Memory B cell (primary cell): ENCODE measurements around the gene ZDHHC11.
"Not testable (repeated sequence)": the region's sequence is repeated elsewhere in the genome, so short reads cannot be mapped to it uniquely, and the experiment has no call there.

Experiments used
- ATAC-seq: fragments of 150-1000 bp; cut with Tn5 transposase; 2 replicates; pipeline ENCODE4 v1.10.0; 2021; ENCODE audit warnings: low read depth, mild to moderate bottlenecking, moderate library complexity
- DNase-seq, 2 donors: peaks; one replicate each; pipeline ENCODE4 v3.0.0; 2022; ENCODE audit warnings: low spot score in 2 of 2
- H3K27ac Mint-ChIP-seq: one replicate; pipeline ENCODE4 v1.8.0; 2022; ENCODE audit warnings: mild to moderate bottlenecking, moderate library complexity, mixed read lengths
- H3K27me3 Mint-ChIP-seq: one replicate; pipeline ENCODE4 v1.8.0; 2022; ENCODE audit warnings: mixed read lengths
- H3K36me3 Mint-ChIP-seq: one replicate; pipeline ENCODE4 v1.8.0; 2022; ENCODE audit warnings: mild to moderate bottlenecking, mixed read lengths
- H3K4me1 Mint-ChIP-seq: one replicate; pipeline ENCODE4 v1.8.0; 2022; ENCODE audit warnings: mixed read lengths
- H3K4me3 Mint-ChIP-seq: one replicate; pipeline ENCODE4 v1.8.0; 2022; ENCODE audit warnings: mild to moderate bottlenecking, moderate library complexity, mixed read lengths
- H3K9me3 Mint-ChIP-seq: one replicate; pipeline ENCODE4 v1.8.0; 2022; ENCODE audit warnings: mixed read lengths

The ZDHHC11 gene

GRCh38 chr5:847736-848135 is 3.0 kb downstream of the ZDHHC11 start:
- ATAC-seq, H3K36me3 Mint-ChIP-seq, H3K4me3 Mint-ChIP-seq, H3K4me1 Mint-ChIP-seq, H3K9me3 Mint-ChIP-seq, DNase-seq, H3K27ac Mint-ChIP-seq: not testable (repeated sequence)
- H3K27me3 Mint-ChIP-seq, result peaks cover 15% of the 10 kb centered on the region

DNA sequence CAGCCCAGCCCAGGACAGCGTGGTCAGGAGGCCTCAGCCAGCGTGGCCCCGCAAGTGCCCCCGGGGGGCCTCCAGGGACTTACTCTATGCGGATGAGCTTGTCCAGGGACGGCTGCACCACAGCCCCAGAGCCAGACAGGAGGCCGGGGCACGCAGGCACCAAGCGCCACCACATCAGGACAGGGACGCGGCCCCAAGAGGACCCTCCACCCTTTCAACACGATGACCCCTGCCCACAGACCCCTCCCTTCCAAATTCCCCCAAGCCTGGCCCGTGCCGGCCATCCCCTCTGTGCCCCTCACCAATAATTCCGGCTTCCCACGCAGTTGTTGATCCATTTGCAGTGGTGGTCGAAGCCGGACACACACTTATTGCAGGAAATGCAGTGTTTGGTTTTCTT is 3.6 kb downstream of the ZDHHC11 start:
- not testable (repeated sequence) for H3K36me3 Mint-ChIP-seq, DNase-seq, H3K27ac Mint-ChIP-seq

DNA sequence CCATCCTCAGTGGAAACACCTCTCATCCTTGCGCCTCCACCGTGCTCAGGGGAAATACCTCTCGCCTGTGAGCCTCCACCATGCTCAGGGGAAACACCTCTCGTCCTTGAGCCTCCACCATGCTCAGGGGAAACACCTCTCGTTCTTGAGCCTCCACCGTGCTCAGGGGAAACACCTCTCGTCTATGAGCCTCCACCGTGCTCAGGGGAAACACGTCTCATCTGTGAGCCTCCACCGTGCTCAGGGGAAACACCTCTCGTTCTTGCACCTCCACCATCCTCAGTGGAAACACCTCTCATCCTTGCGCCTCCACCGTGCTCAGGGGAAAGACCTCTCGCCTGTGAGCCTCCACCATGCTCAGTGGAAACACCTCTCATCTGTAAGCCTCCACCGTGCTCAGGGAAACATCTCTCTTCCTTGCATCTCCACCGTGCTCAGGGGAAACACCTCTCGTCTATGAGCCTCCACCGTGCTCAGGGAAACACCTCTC is 4.1 kb downstream of the ZDHHC11 start:
- not testable (repeated sequence) for H3K4me3 Mint-ChIP-seq, H3K9me3 Mint-ChIP-seq, H3K36me3 Mint-ChIP-seq, ATAC-seq, DNase-seq, H3K27me3 Mint-ChIP-seq, H3K4me1 Mint-ChIP-seq, H3K27ac Mint-ChIP-seq

More for the DNA sequence above, 3.6 kb downstream of the ZDHHC11 start:
- H3K4me3 Mint-ChIP-seq, H3K4me1 Mint-ChIP-seq, H3K9me3 Mint-ChIP-seq, ATAC-seq: not testable (repeated sequence)
- peaks cover 13% of the 10 kb centered on the region for H3K27me3 Mint-ChIP-seq

GRCh38 chr5:845676-846601 is 4.8 kb downstream of the ZDHHC11 start:
- H3K4me3 Mint-ChIP-seq, H3K9me3 Mint-ChIP-seq, H3K27ac Mint-ChIP-seq, ATAC-seq, H3K4me1 Mint-ChIP-seq, H3K36me3 Mint-ChIP-seq, DNase-seq: not testable (repeated sequence)
- H3K27me3 Mint-ChIP-seq, result peaks cover 11% of the 10 kb centered on the region

- H3K4me1 Mint-ChIP-seq, DNase-seq, ATAC-seq, H3K36me3 Mint-ChIP-seq, H3K4me3 Mint-ChIP-seq, H3K27ac Mint-ChIP-seq, H3K9me3 Mint-ChIP-seq: not testable (repeated sequence)
- peaks cover 11% of the 10 kb centered on the region for H3K27me3 Mint-ChIP-seq
Observed at GRCh38 chr5:845031-845675, 5.6 kb downstream of the ZDHHC11 start.

DNA sequence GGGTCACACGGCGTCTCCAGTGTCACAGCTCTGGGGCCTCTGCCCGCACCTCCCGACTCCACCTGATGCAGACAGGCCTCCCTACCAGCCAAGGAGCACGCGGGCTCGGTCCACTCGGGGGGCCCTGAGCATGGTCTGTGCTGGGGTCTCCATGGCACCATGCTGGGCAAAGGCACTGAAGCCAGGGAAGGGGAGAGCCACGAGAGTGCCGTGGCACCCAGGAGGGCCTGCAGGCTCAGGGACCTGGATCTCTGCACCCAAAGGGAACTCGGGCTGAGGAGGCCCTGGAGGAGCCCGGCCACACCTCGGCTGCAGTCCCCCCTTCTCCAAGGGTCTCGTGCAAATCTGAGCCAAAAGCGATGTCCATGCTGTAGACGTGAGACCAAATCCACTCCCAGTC is 6.4 kb downstream of the ZDHHC11 start:
- not testable (repeated sequence) for H3K9me3 Mint-ChIP-seq, H3K36me3 Mint-ChIP-seq, DNase-seq, H3K4me3 Mint-ChIP-seq, H3K4me1 Mint-ChIP-seq, H3K27ac Mint-ChIP-seq, ATAC-seq
- H3K27me3 Mint-ChIP-seq, result peaks cover 11% of the 10 kb centered on the region

DNA sequence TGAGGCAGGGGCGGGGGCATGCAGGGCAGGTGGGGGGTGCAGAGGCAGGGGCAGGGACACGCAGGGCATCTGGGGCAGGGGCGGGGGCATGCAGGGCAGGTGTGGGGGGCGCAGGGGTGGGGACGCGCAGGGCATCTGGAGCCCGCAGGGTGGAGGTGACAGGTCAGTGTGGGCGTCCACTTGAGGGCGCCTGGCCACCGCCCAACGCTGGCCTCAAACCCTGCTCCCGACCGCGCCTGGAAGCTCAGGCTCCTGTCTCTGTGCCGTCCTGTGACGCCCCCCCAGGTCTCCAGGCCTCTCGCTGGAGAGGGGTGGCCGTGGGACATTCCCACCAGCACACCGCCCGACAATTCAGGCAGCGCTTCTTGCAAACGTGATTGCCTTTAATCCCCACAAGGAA is 6.9 kb downstream of the ZDHHC11 start:
- not testable (repeated sequence) for ATAC-seq, H3K4me1 Mint-ChIP-seq, H3K36me3 Mint-ChIP-seq, H3K4me3 Mint-ChIP-seq, DNase-seq, H3K9me3 Mint-ChIP-seq, H3K27ac Mint-ChIP-seq
- peaks cover 11% of the 10 kb centered on the region for H3K27me3 Mint-ChIP-seq

DNA sequence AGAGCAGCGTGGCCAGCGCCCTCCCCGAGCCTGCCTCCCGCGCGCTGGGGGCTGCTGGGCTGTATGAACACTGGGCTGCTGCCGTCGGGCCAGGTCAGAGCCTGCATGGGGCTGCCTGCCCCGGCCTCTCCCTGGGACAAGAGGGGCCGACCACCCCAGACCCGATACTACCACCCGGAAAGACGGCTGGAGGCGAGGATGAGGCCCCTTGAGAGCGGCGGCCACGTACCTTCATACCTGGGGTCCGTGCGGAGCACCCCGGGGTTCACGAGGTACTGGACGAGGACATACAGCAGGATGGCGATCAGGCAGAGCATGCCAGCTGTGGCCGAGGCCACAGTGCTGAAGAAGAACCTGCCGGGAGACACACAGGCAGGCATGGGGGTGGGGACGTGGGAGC is 7.4 kb downstream of the ZDHHC11 start:
- H3K4me1 Mint-ChIP-seq, DNase-seq, H3K9me3 Mint-ChIP-seq, H3K27ac Mint-ChIP-seq, ATAC-seq, H3K4me3 Mint-ChIP-seq, H3K36me3 Mint-ChIP-seq: not testable (repeated sequence)
- H3K27me3 Mint-ChIP-seq, result peaks cover 11% of the 10 kb centered on the region

- not testable (repeated sequence) for H3K4me1 Mint-ChIP-seq, H3K36me3 Mint-ChIP-seq, H3K4me3 Mint-ChIP-seq, H3K9me3 Mint-ChIP-seq, H3K27ac Mint-ChIP-seq, ATAC-seq, DNase-seq
- H3K27me3 Mint-ChIP-seq, result peaks cover 11% of the 10 kb centered on the region
Observed at GRCh38 chr5:842402-843221, 8.2 kb downstream of the ZDHHC11 start.

GRCh38 chr5:841531-842401 is 9.0 kb downstream of the ZDHHC11 start:
- not testable (repeated sequence) for H3K4me1 Mint-ChIP-seq, H3K27ac Mint-ChIP-seq, H3K9me3 Mint-ChIP-seq, H3K27me3 Mint-ChIP-seq, ATAC-seq, DNase-seq, H3K4me3 Mint-ChIP-seq, H3K36me3 Mint-ChIP-seq

DNA sequence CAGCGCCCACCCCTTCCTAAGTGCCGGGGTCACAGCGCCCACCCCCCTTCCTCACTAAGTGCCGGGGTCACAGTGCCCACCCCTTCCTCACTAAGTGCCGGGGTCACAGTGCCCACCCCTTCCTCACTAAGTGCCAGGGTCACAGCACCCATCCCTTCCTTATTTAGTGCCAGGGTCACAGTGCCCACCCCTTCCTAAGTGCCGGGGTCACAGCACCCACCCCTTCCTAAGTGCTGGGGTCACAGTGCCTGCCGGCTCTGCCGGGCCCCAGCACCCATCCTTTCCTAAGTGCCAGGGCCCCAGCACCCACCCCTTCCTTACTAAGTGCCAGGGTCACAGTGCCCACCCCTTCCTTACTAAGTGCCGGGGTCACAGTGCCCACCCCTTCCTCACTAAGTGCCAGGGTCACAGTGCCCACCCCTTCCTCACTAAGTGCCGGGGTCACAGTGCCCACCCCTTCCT is 9.8 kb downstream of the ZDHHC11 start:
- H3K36me3 Mint-ChIP-seq, H3K9me3 Mint-ChIP-seq, H3K27me3 Mint-ChIP-seq, H3K27ac Mint-ChIP-seq, H3K4me3 Mint-ChIP-seq, DNase-seq, ATAC-seq, H3K4me1 Mint-ChIP-seq: not testable (repeated sequence)

DNA sequence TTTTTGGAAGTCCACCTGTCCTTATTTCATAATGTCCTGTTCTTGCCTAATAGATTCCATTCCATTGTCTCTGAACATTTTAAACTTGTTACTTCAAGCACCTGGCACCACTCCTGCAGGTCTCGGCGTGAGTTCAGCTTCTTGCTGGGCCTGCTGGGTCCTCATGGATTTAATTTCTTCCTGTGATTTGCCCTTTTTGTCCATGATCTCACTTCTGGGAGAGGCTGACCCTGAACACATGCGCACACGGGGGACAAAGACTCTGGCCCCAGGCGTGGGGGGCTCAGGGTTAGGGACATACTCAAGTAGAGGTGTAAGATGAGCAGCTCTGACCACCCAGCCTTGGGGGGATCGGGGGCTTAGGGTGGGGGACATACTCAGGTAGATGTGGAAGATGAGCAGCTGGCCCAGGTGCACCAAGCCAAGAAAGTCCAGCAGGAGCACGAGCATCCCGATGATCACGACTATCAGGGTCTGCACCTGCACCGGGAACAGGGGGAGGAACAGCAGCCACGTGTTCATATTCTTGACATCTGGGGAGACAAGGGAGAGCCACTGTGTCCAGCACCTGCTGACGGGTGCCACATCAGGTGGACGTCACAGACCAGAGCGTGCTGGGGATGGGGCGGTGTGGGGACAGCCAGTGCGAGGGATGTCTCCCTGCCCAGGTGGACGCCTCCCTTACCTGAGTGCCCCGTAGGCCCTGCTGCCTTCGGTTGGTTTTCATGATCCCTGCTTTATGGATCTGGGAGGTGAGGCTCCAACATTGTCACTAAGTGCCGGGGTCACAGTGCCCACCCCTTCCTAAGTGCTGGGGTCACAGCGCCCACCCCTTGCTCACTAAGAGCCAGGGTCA is 10.4 kb downstream of the ZDHHC11 start:
- not testable (repeated sequence) for ATAC-seq, H3K4me1 Mint-ChIP-seq, H3K27me3 Mint-ChIP-seq, H3K27ac Mint-ChIP-seq, DNase-seq, H3K4me3 Mint-ChIP-seq, H3K9me3 Mint-ChIP-seq, H3K36me3 Mint-ChIP-seq
